Esophagus squamous epithelium (tissue), 5 donors: ENCODE data around the gene TIMM8B. TPM values are rescaled to one million over a fixed set of nuclear protein-coding genes. Genes with fewer than 3 reads are reported as not detected.

ENCODE experiments used
- DNase-seq: peaks from one replicate; lab custom pipeline; 2025; lab: John Stamatoyannopoulos, UW
- H3K27ac ChIP-seq, 4 donors: fragments of 200-600 bp; sonication (generic); one replicate each; pipeline ENCODE4 v1.5.1; 2016 to 2019; ENCODE audit warnings: mild to moderate bottlenecking in 1 of 4
- H3K27me3 ChIP-seq, 4 donors: fragments of 200-600 bp; sonication (generic); 1 replicate in 3 of 4; 2 replicates in 1 of 4; pipeline versions ENCODE4 v1.5.1 to v1.6.0; 2017 to 2021; ENCODE audit warnings: antibody characterized with exemption in 1 of 4
- H3K36me3 ChIP-seq, 3 donors: fragments of 200-600 bp; sonication (generic); one replicate each; pipeline ENCODE4 v1.5.1; 2016 to 2019
- H3K4me1 ChIP-seq, 3 donors: fragments of 200-600 bp; sonication (generic); one replicate each; pipeline ENCODE4 v1.5.1; 2017 to 2019
- H3K4me3 ChIP-seq, 4 donors: fragments of 200-600 bp; sonication (generic); 1 replicate in 3 of 4; 2 replicates in 1 of 4; pipeline ENCODE4 v1.5.1; 2016 to 2019; ENCODE audit warnings: mild to moderate bottlenecking in 2 of 4, moderate library complexity in 1 of 4
- H3K9me3 ChIP-seq, 3 donors: fragments of 200-600 bp; sonication (generic); one replicate each; pipeline ENCODE4 v1.5.1; 2016 to 2019
- POLR2A ChIP-seq, 4 donors: fragments of 450-650 bp; IDR thresholded peaks; one replicate each; pipeline ENCODE4 v1.6.1; 2017; ENCODE audit warnings: antibody characterized with exemption in 4 of 4, mild to moderate bottlenecking in 4 of 4, moderate library complexity in 3 of 4
- WGBS, 2 donors: methylation state at CpG; one replicate each; pipeline ENCODE4 v1.1.5; 2018; 5-methylcytosine and 5-hydroxymethylcytosine counted together
- intact Hi-C: fragments of 100-400 bp; cut with DNase I; formaldehyde crosslinking; loops from one replicate; pipeline ENCODE4 v1.15.0; 2022
- total RNA-seq, 4 donors: library from RNA; depleted of rRNA; stranded (reverse); fragments of >200 nt; gene quantifications; one replicate each; pipeline ENCODE4 v1.1.0, GENCODE V29; 2016
- TF ChIP-seq, protein P1 (sequence below), 6 experiments: fragments of 450-650 bp in 4 of 6; fragments of 200-600 bp in 2 of 6; sonication (generic) in 2 of 6; IDR thresholded peaks; one replicate each; pipeline ENCODE4 v1.5.1; 2016 to 2019; ENCODE audit warnings: antibody characterized with exemption in 6 of 6, mild to moderate bottlenecking in 4 of 6, moderate library complexity in 4 of 6
- donor health status: DM: yes; HTN: yes; CAD: no.

Gene TIMM8B
- total RNA-seq, 4 donors from 2014 or later, result 43.5 to 65.3 (median 62.1) TPM

DNA sequence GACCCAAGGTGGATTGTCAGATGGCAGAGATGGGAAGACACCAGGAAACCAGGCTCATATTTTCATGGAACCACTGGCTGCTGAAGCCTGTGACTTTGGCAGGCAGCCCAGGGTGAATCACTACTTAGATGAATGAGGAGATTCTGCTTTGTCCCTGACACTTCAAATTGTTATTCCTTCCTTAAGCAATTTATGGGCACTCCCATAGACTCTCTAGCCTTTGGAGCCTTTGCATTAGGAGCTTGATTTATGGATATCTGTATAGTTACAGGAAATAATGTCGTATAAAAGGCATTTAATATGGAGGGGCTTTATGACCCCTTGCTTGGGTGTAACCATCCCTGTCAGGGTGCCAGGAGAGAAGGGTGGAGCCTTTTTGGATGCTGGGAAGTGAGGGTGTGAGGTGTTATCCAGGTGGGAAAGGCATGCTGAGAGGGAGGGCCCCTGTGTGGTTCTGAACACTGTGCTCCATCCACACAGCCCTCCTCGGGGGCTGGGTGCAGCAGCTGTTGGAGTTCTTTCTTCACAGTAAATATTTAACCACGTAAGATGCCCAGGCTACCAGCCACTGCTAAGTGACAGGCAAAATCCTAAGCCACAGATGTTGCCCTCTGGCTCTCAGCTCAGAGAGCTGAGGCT is 42.0 kb upstream of the TIMM8B start:
- H3K4me1 ChIP-seq, result peaks cover 13 to 47% (median 20%) of the 10 kb centered on the region in 3 donors
- 31 to 47% methylated on average over 3 of the region's 3 CpGs for WGBS, 2 donors
- H3K27ac ChIP-seq, result peak overlapping the region; percentile 29 to 84 (median 72)
- intact Hi-C loops, result no loop called here
- H3K9me3 ChIP-seq, result no peaks in the 10 kb centered on the region
- TF ChIP-seq, protein P1, sequence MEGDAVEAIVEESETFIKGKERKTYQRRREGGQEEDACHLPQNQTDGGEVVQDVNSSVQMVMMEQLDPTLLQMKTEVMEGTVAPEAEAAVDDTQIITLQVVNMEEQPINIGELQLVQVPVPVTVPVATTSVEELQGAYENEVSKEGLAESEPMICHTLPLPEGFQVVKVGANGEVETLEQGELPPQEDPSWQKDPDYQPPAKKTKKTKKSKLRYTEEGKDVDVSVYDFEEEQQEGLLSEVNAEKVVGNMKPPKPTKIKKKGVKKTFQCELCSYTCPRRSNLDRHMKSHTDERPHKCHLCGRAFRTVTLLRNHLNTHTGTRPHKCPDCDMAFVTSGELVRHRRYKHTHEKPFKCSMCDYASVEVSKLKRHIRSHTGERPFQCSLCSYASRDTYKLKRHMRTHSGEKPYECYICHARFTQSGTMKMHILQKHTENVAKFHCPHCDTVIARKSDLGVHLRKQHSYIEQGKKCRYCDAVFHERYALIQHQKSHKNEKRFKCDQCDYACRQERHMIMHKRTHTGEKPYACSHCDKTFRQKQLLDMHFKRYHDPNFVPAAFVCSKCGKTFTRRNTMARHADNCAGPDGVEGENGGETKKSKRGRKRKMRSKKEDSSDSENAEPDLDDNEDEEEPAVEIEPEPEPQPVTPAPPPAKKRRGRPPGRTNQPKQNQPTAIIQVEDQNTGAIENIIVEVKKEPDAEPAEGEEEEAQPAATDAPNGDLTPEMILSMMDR (IDR thresholded peaks at IDR 0.05), result no peak
- no peak for TF ChIP-seq POLR2A (IDR thresholded peaks at IDR 0.05)
- H3K36me3 ChIP-seq, result no peaks in the 10 kb centered on the region
- H3K4me3 ChIP-seq, result no peak overlapping the region
- DNase-seq, result no peak
- H3K27me3 ChIP-seq, result no peaks in the 10 kb centered on the region

DNA sequence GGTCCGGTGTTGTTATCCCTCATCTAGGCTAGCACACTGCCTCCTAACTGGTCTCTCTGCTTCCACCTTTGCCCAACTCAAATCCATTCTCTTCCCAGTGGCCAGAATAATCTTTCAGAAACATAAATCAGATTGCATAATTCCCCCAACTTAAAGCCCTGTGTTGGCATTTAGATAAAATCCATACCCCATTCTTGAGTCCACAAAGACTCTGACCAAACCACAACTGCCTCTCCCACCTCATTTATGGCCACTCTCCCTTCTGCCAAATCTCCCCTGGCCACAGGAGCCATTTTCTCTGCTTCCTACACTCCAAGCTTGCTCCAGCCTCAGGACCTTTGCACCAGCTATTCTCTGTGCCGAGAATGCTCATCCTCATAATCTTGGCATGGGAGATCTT is 40.5 kb upstream of the TIMM8B start:
- WGBS, 2 donors, result 88 to 96% methylated on average over 2 of the region's 2 CpGs
- Histone ChIP-seq H3K4me1 (peaks cover 13 to 50% (median 20%) of the 10 kb centered on the region in 3 donors), H3K36me3 (no peaks in the 10 kb centered on the region), H3K27ac (no peak overlapping the region), H3K4me3 (no peak overlapping the region), H3K27me3 (no peaks in the 10 kb centered on the region), H3K9me3 (no peaks in the 10 kb centered on the region)
- intact Hi-C loops, result no loop called here
- DNase-seq, result no peak
- TF ChIP-seq, protein P1 (IDR thresholded peaks at IDR 0.05), result no peak
- TF ChIP-seq POLR2A (IDR thresholded peaks at IDR 0.05), result no peak

DNA sequence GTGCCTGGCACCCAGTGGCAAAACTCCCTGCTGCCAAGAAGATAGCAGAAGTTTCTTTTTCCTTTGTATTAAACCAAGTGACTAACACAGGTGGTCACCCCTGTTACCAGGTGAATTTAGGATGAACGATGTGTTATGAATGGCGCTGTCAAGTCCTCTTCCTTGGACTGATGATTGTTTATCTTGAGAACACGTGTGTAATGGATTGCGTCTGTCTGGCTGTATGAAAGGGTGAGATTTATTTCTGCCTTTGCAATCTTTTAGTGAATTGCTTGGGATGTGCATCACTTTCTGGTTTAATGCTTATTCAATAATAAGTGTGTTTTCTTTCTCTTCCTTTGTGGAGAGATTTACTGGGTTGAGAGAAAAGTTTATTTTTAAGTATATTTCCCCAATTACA is 36.6 kb upstream of the TIMM8B start:
- 40 to 56% methylated on average over 4 of the region's 4 CpGs for WGBS, 2 donors
- no peaks in the 10 kb centered on the region for H3K36me3 ChIP-seq
- peak overlapping the region in 2 of 4 donors; percentile 61 to 88 for H3K27ac ChIP-seq
- TF ChIP-seq, protein P1 (IDR thresholded peaks at IDR 0.05), result no peak
- TF ChIP-seq POLR2A (IDR thresholded peaks at IDR 0.05), result no peak
- intact Hi-C loops, result no loop called here
- no peak for DNase-seq
- no peaks in the 10 kb centered on the region for H3K27me3 ChIP-seq
- H3K9me3 ChIP-seq, result no peaks in the 10 kb centered on the region
- H3K4me3 ChIP-seq, result no peak overlapping the region
- peaks cover 2 to 44% (median 3%) of the 10 kb centered on the region in 3 donors for H3K4me1 ChIP-seq

DNA sequence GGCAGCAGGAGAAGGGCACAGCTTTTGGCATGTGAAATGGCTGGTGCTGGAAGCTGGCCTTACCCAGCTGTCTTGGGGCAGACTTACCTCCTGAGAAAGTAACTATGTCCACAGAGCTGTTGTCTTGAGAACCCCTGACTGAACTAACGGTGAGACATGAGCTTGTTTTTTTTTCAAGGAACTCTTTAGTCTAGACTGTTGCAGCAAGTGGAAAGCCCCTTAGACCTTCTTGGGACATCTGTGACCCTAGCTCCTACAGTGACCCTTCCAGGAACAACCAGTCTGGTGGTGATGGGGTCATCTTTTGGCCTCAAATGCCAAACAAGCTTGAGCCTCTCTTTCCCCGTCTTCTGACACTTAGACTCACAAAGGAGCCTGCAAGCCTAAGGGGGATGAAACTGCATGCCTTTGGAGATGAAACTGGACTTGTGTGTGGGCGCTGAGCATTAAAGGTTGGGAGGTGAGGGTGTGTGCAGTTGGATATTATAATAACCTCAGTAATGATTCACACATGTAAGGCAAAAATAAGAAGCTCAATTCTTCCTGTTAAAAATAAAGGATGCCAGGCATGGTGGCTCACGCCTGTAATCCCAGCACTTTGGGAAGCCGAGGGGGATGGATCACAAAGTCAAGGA is 35.5 kb upstream of the TIMM8B start:
- no peaks in the 10 kb centered on the region for H3K27me3 ChIP-seq
- intact Hi-C loops, result no loop called here
- H3K27ac ChIP-seq, result peak overlapping the region in 3 of 4 donors; percentile 80 to 88 (median 86)
- DNase-seq, result no peak
- H3K36me3 ChIP-seq, result no peaks in the 10 kb centered on the region
- peaks cover 0 to 39% (median 3%) of the 10 kb centered on the region in 3 donors for H3K4me1 ChIP-seq
- H3K4me3 ChIP-seq, result no peak overlapping the region
- TF ChIP-seq POLR2A (IDR thresholded peaks at IDR 0.05), result no peak
- H3K9me3 ChIP-seq, result no peaks in the 10 kb centered on the region
- 64 to 75% methylated on average over 3 to 4 of the region's 5 CpGs for WGBS, 2 donors

DNA sequence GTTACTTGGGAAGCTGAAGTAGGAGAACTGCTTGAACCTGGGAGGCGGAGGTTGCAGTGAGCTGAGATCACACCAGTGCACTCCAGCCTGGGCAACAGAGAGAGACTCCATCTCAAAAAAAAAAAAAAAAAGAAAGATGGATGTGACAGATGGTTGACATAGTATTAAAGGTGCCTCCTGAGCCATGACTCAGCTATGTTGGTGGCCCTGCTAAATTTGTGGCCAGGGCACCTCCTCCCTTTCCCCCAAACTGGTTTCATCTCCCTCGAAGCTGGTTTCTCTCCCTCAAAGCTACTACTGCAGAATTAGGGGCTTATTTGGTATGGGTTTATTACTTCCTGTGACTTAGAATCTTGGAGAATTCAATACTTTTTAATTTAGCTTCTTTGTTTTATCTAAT is 31.6 kb upstream of the TIMM8B start:
- TF ChIP-seq, protein P1 (IDR thresholded peaks at IDR 0.05), result no peak
- intact Hi-C loops, result loop anchor here (10.0 kb wide), 1 partner anchor 57 kb away; the partner anchor contains the start of gene BCO2
- Histone ChIP-seq H3K36me3 (no peaks in the 10 kb centered on the region), H3K27me3 (no peaks in the 10 kb centered on the region), H3K4me3 (no peak overlapping the region), H3K27ac (no peak overlapping the region), H3K4me1 (peaks cover 0 to 44% (median 3%) of the 10 kb centered on the region in 3 donors), H3K9me3 (no peaks in the 10 kb centered on the region)
- 75 to 79% methylated on average over 2 of the region's 2 CpGs for whole genome bisulfite sequencing, 2 donors
- DNase-seq, result no peak
